OCI-LY7 (cell line): ENCODE measurements around the gene TMEM131L. TPM values are rescaled to one million over a fixed set of nuclear protein-coding genes. Genes with fewer than 3 reads are reported as not detected.

Experiments
- BruUV-seq: library from RNA; stranded (reverse); fragments of 400-500 nt; replicated peaks from 2 replicates; lab custom pipeline; 2021; lab: Mats Ljungman, UMichigan
- CTCF ChIA-PET: fragments of 300-600 bp; sonication (Branson Sonifier 250); formaldehyde crosslinking; loops from one replicate; lab custom pipeline; 2022; ENCODE audit warnings: antibody characterized with exemption; ENCODE audit not compliant: unreplicated experiment; lab: Charles Lee
- POLR2A ChIA-PET: fragments of 300-600 bp; sonication (Branson Sonifier 250); formaldehyde crosslinking; loops from one replicate; lab custom pipeline; 2022; ENCODE audit warnings: antibody characterized with exemption; lab: Charles Lee
- DNase-seq: peaks from one replicate; pipeline ENCODE4 v3.0.0-alpha.2; 2015; ENCODE audit warnings: low spot score
- H2AFZ ChIP-seq: fragments of 200-600 bp; sonication (generic), shearing (Covaris generic); 2 replicates; pipeline ENCODE4 v1.6.1; 2014; ENCODE audit warnings: mild to moderate bottlenecking, antibody characterized with exemption, low read length, moderate library complexity
- H3K27ac ChIP-seq: fragments of 200-600 bp; sonication (generic); 2 replicates; pipeline ENCODE4 v1.5.1; 2014; ENCODE audit warnings: mixed run types, low read depth, mild to moderate bottlenecking, moderate library complexity, low read length, inconsistent platforms; ENCODE audit not compliant: poor library complexity, severe bottlenecking
- H3K36me3 ChIP-seq: fragments of 200-600 bp; sonication (generic); 2 replicates; pipeline ENCODE4 v1.6.1; 2014; ENCODE audit warnings: mild to moderate bottlenecking, antibody characterized with exemption, low read length, moderate library complexity, mixed read lengths; ENCODE audit not compliant: insufficient read depth
- H3K4me1 ChIP-seq: fragments of 200-600 bp; sonication (generic); 2 replicates; pipeline ENCODE4 v1.5.1; 2014; ENCODE audit warnings: mild to moderate bottlenecking, low read length; ENCODE audit not compliant: insufficient read depth, poor library complexity, severe bottlenecking
- H3K4me2 ChIP-seq: fragments of 200-600 bp; sonication (generic); 2 replicates; pipeline ENCODE4 v1.6.1; 2014; ENCODE audit warnings: mild to moderate bottlenecking, low read length
- H3K4me3 ChIP-seq: fragments of 200-600 bp; sonication (generic); 2 replicates; pipeline ENCODE4 v1.5.1; 2014; ENCODE audit warnings: mild to moderate bottlenecking, low read depth, low read length; ENCODE audit not compliant: poor library complexity, severe bottlenecking
- H3K79me2 ChIP-seq: fragments of 200-600 bp; sonication (generic); 2 replicates; pipeline ENCODE4 v1.6.1; 2016; ENCODE audit warnings: low read depth, mild to moderate bottlenecking, low read length, moderate library complexity, mixed read lengths; ENCODE audit not compliant: insufficient read depth
- H3K9me2 ChIP-seq: fragments of 200-600 bp; sonication (generic); 2 replicates; pipeline ENCODE4 v1.6.1; 2016; ENCODE audit warnings: mild to moderate bottlenecking, low read length, mixed read lengths; ENCODE audit not compliant: insufficient read depth
- H3K9me3 ChIP-seq: fragments of 200-600 bp; sonication (generic); 2 replicates; pipeline ENCODE4 v1.6.1; 2014; ENCODE audit warnings: mild to moderate bottlenecking, mixed run types, low read length, mixed read lengths
- H4K20me1 ChIP-seq: fragments of 200-600 bp; sonication (generic); 2 replicates; pipeline ENCODE4 v1.6.1; 2014; ENCODE audit warnings: mild to moderate bottlenecking, antibody characterized with exemption, low read length, moderate library complexity, mixed read lengths; ENCODE audit not compliant: insufficient read depth
- EZH2phosphoT487 ChIP-seq: fragments of 200-600 bp; sonication (generic); IDR thresholded peaks from 2 replicates; pipeline ENCODE4 v1.6.1; 2018; ENCODE audit warnings: low read depth, borderline replicate concordance, mild to moderate bottlenecking, mixed run types, antibody characterized with exemption, low read length, moderate library complexity, mixed read lengths
- intact Hi-C: fragments of 100-400 bp; cut with micrococcal nuclease; formaldehyde crosslinking; loops from one replicate; pipeline ENCODE4 v1.10.0; 2022; ENCODE audit not compliant: unreplicated experiment
- total RNA-seq, 2 experiments: library from RNA; depleted of rRNA in 1 of 2; stranded (reverse); fragments of >200 nt in 1 of 2; shearing (Covaris generic) in 1 of 2; gene quantifications; 2 replicates each; pipeline ENCODE4 v1.2.3, GENCODE V29; 2014 to 2022
- TF ChIP-seq, protein P1 (sequence below): fragments of 200-600 bp; sonication (generic); conservative IDR thresholded peaks from 2 replicates; pipeline ENCODE4 v1.5.1; 2014; ENCODE audit warnings: mild to moderate bottlenecking, antibody characterized with exemption, low read length, moderate library complexity, mixed read lengths

The TMEM131L gene
- total RNA-seq, 2 experiments from 2014 or later, result 133 to 148 TPM

DNA sequence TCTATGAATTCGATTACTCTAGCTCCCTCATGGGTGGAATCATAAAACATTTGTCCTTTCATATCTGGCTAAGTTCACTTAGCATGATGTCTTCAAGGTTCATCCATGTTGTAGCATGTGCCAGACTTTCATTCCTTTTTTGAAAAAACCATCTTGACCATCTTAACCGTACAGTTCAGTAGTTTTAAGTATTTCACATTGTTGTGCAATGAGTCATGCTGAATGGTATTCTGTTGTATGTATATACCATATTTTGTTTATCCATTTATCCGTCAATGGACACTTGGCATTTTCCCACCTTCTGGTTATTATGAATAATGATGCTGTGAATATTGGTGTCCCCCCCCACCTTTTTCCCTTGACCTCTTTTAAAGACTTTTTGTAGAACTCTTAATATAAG, 145.5 kb downstream of the TMEM131L start:
- Histone ChIP-seq H3K36me3 (peaks cover 100% of the 10 kb centered on the region), H3K4me3 (no peak overlapping the region), H4K20me1 (peaks cover 8% of the 10 kb centered on the region; the same call in 1 of the 2 replicates), H2AFZ (no peak overlapping the region), H3K4me2 (no peak overlapping the region), H3K79me2 (peaks cover 66% of the 10 kb centered on the region; the same call in 1 of the 2 replicates), H3K9me3 (no peaks in the 10 kb centered on the region), H3K4me1 (peaks cover 4% of the 10 kb centered on the region), H3K27ac (no peak overlapping the region), H3K9me2 (no peaks in the 10 kb centered on the region)
- POLR2A ChIA-PET, result no interaction called here
- intact Hi-C loops, result no loop called here
- TF ChIP-seq, protein P1, sequence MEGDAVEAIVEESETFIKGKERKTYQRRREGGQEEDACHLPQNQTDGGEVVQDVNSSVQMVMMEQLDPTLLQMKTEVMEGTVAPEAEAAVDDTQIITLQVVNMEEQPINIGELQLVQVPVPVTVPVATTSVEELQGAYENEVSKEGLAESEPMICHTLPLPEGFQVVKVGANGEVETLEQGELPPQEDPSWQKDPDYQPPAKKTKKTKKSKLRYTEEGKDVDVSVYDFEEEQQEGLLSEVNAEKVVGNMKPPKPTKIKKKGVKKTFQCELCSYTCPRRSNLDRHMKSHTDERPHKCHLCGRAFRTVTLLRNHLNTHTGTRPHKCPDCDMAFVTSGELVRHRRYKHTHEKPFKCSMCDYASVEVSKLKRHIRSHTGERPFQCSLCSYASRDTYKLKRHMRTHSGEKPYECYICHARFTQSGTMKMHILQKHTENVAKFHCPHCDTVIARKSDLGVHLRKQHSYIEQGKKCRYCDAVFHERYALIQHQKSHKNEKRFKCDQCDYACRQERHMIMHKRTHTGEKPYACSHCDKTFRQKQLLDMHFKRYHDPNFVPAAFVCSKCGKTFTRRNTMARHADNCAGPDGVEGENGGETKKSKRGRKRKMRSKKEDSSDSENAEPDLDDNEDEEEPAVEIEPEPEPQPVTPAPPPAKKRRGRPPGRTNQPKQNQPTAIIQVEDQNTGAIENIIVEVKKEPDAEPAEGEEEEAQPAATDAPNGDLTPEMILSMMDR, result no peak
- no peak for TF ChIP-seq EZH2phosphoT487
- no TSS peak for BruUV-seq
- CTCF ChIA-PET, result no interaction called here
- no peak for DNase-seq

DNA sequence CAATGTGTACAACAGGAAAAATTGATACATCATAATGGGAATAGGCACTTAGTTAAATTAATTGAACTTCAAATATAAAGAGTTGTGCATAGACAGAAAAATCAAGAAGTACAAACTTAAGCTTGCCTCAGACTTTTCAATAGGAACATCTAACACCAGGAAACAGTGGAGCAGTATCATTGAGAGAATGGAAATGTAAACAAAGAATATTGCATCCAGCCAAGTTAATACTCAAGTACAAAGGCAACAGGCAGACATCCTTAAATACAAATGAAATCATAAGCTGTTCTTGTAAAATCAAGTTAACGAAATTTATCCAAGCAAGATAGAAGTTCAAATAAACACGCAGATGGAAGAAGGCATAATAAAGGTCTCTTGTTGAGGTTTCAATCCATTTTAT, 146.7 kb downstream of the TMEM131L start:
- TF ChIP-seq, protein P1, result no peak
- TF ChIP-seq EZH2phosphoT487, result no peak
- DNase-seq, result no peak
- H3K36me3 ChIP-seq, result peaks cover 100% of the 10 kb centered on the region
- H3K4me2 ChIP-seq, result no peak overlapping the region
- BruUV-seq, result TSS peak; percentile 3
- ChIA-PET POLR2A (interaction anchor here (0.6 kb wide), 1 partner anchor 216 kb away, joined by 3 read pairs; no protein-coding TSS in a partner anchor), CTCF (no interaction called here)
- H4K20me1 ChIP-seq, result peaks cover 8% of the 10 kb centered on the region; the same call in 1 of the 2 replicates
- H2AFZ ChIP-seq, result no peak overlapping the region
- intact Hi-C loops, result no loop called here
- no peak overlapping the region for H3K4me3 ChIP-seq
- no peak overlapping the region for H3K27ac ChIP-seq
- no peaks in the 10 kb centered on the region for H3K9me3 ChIP-seq
- peaks cover 61% of the 10 kb centered on the region; the same call in 1 of the 2 replicates for H3K79me2 ChIP-seq
- peaks cover 4% of the 10 kb centered on the region for H3K4me1 ChIP-seq
- H3K9me2 ChIP-seq, result no peaks in the 10 kb centered on the region

DNA sequence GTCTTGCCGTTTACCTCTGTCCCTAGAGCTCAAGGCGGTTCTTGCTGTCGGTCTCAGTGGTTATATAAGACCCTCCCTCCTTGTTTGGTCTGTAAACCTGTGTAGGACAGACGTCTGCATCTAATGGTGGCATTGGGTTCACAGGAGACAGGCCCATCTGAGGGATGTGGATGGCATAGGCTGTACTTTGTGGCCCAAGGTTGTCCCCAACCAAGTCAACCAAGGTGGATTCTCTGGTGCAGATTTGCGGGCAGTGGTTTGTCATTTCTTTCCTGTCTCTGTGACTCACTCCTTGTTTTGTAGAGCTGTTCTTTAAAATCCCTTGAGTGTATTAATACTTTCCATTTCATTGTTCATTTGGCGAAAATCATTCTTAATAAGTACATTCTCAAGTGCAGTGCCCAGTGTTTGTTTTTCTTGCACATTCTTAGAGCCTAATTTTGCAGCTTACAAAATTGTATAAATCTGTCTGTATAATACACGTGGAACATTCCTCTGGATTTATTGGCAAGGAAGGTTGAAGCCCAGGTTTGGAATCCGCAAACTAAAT, 149.9 kb downstream of the TMEM131L start:
- ChIA-PET POLR2A (interaction anchor here (1.2 to 2.2 kb wide), 2 partner anchors 8 to 32 kb away, joined by 5 to 7 read pairs; no protein-coding TSS in a partner anchor), CTCF (no interaction called here)
- H3K4me1 ChIP-seq, result no peaks in the 10 kb centered on the region
- H3K9me3 ChIP-seq, result no peaks in the 10 kb centered on the region
- no peak overlapping the region for H3K27ac ChIP-seq
- peaks cover 100% of the 10 kb centered on the region for H3K36me3 ChIP-seq
- no peak overlapping the region for H3K4me2 ChIP-seq
- H2AFZ ChIP-seq, result no peak overlapping the region
- DNase-seq, result no peak
- H3K79me2 ChIP-seq, result peaks cover 38% of the 10 kb centered on the region; the same call in 1 of the 2 replicates
- no peak overlapping the region for H3K4me3 ChIP-seq
- no peaks in the 10 kb centered on the region for H4K20me1 ChIP-seq
- no TSS peak for BruUV-seq
- intact Hi-C loops, result no loop called here
- no peak for TF ChIP-seq EZH2phosphoT487
- TF ChIP-seq, protein P1, result no peak
- H3K9me2 ChIP-seq, result no peaks in the 10 kb centered on the region
